ENCODE data around the gene OR2A1.
A peak's percentile ranks its signal among the peaks of the same experiment; 100 is the strongest.
"Not testable (repeated sequence)": the region's sequence is repeated elsewhere in the genome, so short reads cannot be mapped to it uniquely, and the experiment has no call there.

Gene OR2A1

GRCh38 chr7:144325868-144326267, 13.6 kb downstream of the OR2A1 start:
- DNase-seq = not testable (repeated sequence)

DNA sequence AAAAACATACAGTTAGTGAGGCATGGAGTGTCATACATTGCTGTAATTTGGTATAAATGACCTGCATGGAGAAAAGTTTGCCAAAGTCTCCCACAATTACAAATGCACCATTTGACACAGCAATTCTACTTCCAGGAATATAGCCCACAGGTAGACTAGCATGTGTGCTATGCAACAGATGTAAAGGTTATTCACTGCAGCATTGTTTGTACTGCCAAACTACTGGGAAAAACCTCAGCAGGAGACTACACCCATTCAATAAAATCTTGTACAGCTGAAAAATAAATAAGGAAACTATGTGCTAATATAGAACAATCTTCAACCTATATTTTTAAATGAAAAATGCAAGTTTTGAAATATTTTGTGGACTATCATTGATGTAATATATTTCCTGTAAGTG, 17.8 kb downstream of the OR2A1 start:
- not testable (repeated sequence) for DNase-seq

DNA sequence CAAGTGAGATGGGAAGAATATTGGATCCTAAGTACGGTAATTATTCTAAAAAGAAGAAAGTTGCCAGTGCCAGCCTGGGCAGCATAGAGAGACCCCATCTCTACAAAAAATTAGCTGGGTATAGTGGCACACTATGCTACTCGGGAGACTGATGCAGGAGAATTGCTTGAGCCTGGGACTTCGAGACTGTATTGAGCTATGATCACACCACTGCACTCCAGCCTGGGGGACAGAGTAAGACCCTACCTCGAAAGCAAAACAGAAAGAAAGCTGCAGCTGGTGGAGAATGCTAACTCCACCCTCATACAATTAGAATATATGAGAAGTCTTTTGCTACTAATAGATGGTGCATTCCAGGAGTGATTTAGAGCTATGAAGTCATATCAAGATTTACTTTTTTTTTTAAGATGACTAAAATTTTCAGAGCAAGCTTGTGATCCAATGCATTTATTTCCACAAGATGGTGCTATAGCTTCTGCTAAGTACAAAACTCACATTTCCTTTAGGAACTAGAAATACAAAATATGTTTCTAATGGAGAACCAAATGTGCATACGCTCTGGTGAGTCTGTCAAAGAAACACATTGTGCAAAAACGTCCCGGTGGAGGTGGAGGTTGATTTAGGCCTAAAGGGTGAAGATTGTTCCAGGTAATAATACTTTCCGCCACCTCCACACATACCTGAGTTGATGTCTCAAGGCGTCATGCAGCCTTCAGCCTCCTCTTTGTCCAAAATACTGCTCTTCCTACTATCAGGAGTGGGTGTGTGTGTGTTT, 19.2 kb downstream of the OR2A1 start:
- DNase-seq = peak; percentile 10

DNA sequence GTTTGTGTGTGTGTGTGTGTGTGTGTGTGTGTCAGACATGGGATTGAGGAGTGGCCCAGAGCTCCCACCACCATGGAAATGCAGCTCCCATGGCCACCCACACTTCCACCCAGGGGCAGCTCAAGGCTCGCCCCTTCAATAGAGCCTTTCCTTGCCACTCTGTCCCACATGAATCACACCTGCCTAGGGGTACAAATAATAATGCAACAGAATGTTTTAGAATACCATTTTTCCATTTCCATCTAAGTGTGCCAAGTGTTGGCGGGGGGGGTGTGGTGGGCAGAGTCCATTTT, 19.7 kb downstream of the OR2A1 start:
- DNase-seq = not testable (repeated sequence)

DNA sequence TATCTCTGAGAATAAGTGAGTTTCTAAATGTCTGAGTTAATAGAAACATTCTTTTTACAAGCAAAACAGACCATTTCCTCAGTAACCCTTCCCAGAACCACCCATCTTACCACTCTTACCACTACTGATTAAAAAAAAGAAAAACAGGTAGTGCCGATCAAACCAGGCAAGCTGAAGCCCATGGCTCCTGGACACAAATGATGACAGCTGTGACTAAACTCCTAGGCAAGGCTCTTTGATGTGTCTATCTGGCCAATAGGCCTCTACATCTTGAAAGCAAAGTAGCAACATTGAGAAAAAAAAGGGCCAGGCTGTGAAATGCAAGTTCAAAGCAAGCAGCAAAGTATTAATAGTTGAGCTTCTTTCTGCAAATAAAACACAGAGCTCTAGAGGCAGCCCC, 36.4 kb downstream of the OR2A1 start:
- DNase-seq = not testable (repeated sequence)

- DNase-seq = not testable (repeated sequence)
Observed at GRCh38 chr7:144351667-144352066, 39.4 kb downstream of the OR2A1 start.

GRCh38 chr7:144355176-144355822, 43.1 kb downstream of the OR2A1 start, which contains the start of gene ARHGEF5:
ARHGEF5 (plus strand) TSS chr7:144355402; CDS start chr7:144362670, 7,268 bp downstream.
- DNase-seq = not testable (repeated sequence)

DNA sequence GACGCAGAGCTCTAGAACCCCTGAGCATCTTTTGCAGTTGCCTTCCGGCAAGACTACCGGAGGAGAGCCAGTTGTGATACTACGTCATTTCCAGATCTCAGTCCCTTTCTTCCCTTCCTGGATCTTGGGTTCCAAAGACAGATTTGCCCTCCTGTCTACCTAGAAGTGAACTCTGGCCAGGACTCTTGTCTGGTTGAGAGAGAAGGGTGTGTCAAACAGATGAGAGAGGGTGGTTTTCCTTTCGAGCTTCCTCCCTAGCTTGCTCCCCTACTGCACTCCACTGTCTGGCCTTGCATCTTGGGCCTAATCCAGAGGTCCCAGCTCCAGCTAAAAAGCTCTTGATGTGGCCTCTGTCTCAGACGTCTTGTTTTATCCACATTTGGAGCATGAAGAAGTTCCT, 44.0 kb downstream of the OR2A1 start:
- not testable (repeated sequence) for DNase-seq

- not testable (repeated sequence) for DNase-seq
Observed at GRCh38 chr7:144356860-144357259, 44.6 kb downstream of the OR2A1 start.

GRCh38 chr7:144362061-144362460, 49.8 kb downstream of the OR2A1 start:
- not testable (repeated sequence) for DNase-seq

- not testable (repeated sequence) for DNase-seq
Observed at GRCh38 chr7:144365523-144365922, 53.3 kb downstream of the OR2A1 start.

DNA sequence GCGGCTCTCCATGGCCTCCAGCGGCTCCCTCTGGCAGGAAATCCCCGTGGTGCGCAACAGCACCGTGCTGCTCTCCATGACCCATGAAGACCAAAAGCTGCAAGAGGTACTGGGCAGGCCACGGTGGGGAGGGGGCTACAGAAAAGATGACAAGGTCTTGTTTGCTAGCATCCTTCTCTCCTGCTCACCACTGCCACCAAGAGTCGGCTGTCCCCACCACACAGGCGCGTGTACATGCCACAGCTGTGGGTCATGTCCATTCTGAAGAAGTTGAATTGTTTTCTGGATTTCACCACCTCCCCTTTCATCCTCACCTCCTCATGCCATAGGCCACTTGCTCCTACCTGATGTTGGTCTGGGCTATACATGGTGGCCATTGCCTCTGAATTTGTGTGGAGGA, 55.0 kb downstream of the OR2A1 start:
- not testable (repeated sequence) for DNase-seq

DNA sequence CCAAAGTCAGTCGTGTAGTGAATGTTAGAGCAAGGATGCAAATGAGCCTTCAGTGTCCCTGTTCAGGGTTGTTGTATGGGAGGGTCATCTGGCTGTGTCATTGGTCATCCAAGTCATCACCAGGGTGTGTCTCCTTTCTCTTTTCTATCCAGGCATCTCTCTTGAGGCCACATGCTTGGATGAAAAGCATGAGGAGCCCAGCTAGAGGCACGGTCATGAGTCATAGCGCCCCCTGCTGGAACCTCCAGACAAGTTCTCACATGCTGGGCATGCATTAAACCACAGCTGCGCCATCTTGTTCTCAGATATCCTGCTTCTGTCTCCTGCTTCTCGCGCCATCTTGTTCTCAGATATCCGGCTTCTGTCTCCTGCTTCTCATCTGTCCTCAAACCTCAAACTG, 57.0 kb downstream of the OR2A1 start:
- DNase-seq = not testable (repeated sequence)

Measured in activated CD4-positive, alpha-beta T cell treated with anti-CD3 and anti-CD28 coated beads, Interleukin-10, Interleukin-2, amounts not matched to agents 100 ng/mL and 50 ng/mL, durations not matched to agents 16 hours and 8 hours (primary cell).